Activated CD4-positive, alpha-beta memory T cell treated with anti-CD3 and anti-CD28 coated beads, Interleukin-2, amount 10 ng/mL, durations not matched to agents 7 days and 5 days (primary cell): Measurements from ENCODE around the gene UBE2H. TPM values are rescaled to one million over a fixed set of nuclear protein-coding genes. Genes with fewer than 3 reads are reported as not detected.

Experiments used
- CTCF ChIA-PET: fragments of 350-600 bp; sonication (Branson Sonifier 250); formaldehyde crosslinking; loops from one replicate; lab custom pipeline; 2021; ENCODE audit warnings: antibody characterized with exemption, inconsistent platforms; lab: Charles Lee
- POLR2A ChIA-PET: fragments of 350-600 bp; sonication (Branson Sonifier 250); formaldehyde crosslinking; loops from one replicate; lab custom pipeline; 2021; ENCODE audit warnings: antibody characterized with exemption; lab: Charles Lee
- DNase-seq: peaks from one replicate; pipeline ENCODE4 v3.0.0-alpha.2; 2020
- H3K27ac Mint-ChIP-seq: one replicate; pipeline ENCODE4 v1.8.0; 2021; ENCODE audit warnings: mild to moderate bottlenecking, mixed read lengths
- H3K27me3 Mint-ChIP-seq: one replicate; pipeline ENCODE4 v1.8.0; 2021; ENCODE audit warnings: mixed read lengths
- H3K36me3 Mint-ChIP-seq: one replicate; pipeline ENCODE4 v1.8.0; 2021; ENCODE audit warnings: low read depth, mixed read lengths
- H3K4me1 Mint-ChIP-seq: one replicate; pipeline ENCODE4 v1.8.0; 2021; ENCODE audit warnings: mixed read lengths
- H3K4me3 Mint-ChIP-seq: one replicate; pipeline ENCODE4 v1.8.0; 2021; ENCODE audit warnings: mild to moderate bottlenecking, mixed read lengths
- H3K9me3 Mint-ChIP-seq: one replicate; pipeline ENCODE4 v1.8.0; 2021; ENCODE audit warnings: mixed read lengths
- total RNA-seq, 2 experiments: library from RNA; stranded (reverse); gene quantifications; one replicate each; pipeline ENCODE4 v1.2.3, GENCODE V29; 2021

UBE2H gene
- total RNA-seq, 2 experiments from 2014 or later, result 57.9 to 58.4 TPM

- POLR2A ChIA-PET, result interaction anchor here (1.0 to 1.4 kb wide), 2 partner anchors 9 to 10 kb away, joined by 3 read pairs; no protein-coding TSS in a partner anchor
- CTCF ChIA-PET, result no interaction called here
- H3K27ac Mint-ChIP-seq, result no peak overlapping the region
- no peaks in the 10 kb centered on the region for H3K9me3 Mint-ChIP-seq
- no peak for DNase-seq
- no peak overlapping the region for H3K4me3 Mint-ChIP-seq
- H3K36me3 Mint-ChIP-seq, result peaks cover 5% of the 10 kb centered on the region
- H3K27me3 Mint-ChIP-seq, result peaks cover 46% of the 10 kb centered on the region
- H3K4me1 Mint-ChIP-seq, result peaks cover 16% of the 10 kb centered on the region
These were observed 163.1 kb downstream of the UBE2H start for GRCh38 chr7:129789652-129790051.

GRCh38 chr7:129789000-129789399 is 163.8 kb downstream of the UBE2H start:
- Mint-ChIP-seq H3K4me3 (no peak overlapping the region), H3K36me3 (peaks cover 5% of the 10 kb centered on the region), H3K4me1 (peaks cover 18% of the 10 kb centered on the region), H3K9me3 (no peaks in the 10 kb centered on the region), H3K27ac (no peak overlapping the region), H3K27me3 (peaks cover 49% of the 10 kb centered on the region)
- CTCF ChIA-PET, result interaction anchor here (1.1 kb wide), 1 partner anchor 174 kb away, joined by 3 read pairs; no protein-coding TSS in a partner anchor
- POLR2A ChIA-PET, result no interaction called here
- DNase-seq, result no peak

- ChIA-PET CTCF (no interaction called here), POLR2A (no interaction called here)
- Mint-ChIP-seq H3K9me3 (no peaks in the 10 kb centered on the region), H3K27me3 (peaks cover 67% of the 10 kb centered on the region), H3K27ac (no peak overlapping the region), H3K4me1 (peaks cover 35% of the 10 kb centered on the region), H3K4me3 (no peak overlapping the region), H3K36me3 (peaks cover 12% of the 10 kb centered on the region)
- no peak for DNase-seq
These were observed 165.8 kb downstream of the UBE2H start for GRCh38 chr7:129786825-129787563.

GRCh38 chr7:129785685-129786514 is 166.9 kb downstream of the UBE2H start:
- peaks cover 41% of the 10 kb centered on the region for H3K4me1 Mint-ChIP-seq
- CTCF ChIA-PET, result interaction anchor here (0.8 to 1.5 kb wide), 3 partner anchors 27 to 567 kb away, joined by 3 read pairs; no protein-coding TSS in a partner anchor
- peaks cover 16% of the 10 kb centered on the region for H3K36me3 Mint-ChIP-seq
- no peak overlapping the region for H3K4me3 Mint-ChIP-seq
- POLR2A ChIA-PET, result interaction anchor here (0.7 to 2.0 kb wide), 2 partner anchors 12 to 171 kb away, joined by 3 to 6 read pairs; no protein-coding TSS in a partner anchor
- no peak overlapping the region for H3K27ac Mint-ChIP-seq
- no peaks in the 10 kb centered on the region for H3K9me3 Mint-ChIP-seq
- H3K27me3 Mint-ChIP-seq, result peaks cover 71% of the 10 kb centered on the region
- DNase-seq, result no peak

DNA sequence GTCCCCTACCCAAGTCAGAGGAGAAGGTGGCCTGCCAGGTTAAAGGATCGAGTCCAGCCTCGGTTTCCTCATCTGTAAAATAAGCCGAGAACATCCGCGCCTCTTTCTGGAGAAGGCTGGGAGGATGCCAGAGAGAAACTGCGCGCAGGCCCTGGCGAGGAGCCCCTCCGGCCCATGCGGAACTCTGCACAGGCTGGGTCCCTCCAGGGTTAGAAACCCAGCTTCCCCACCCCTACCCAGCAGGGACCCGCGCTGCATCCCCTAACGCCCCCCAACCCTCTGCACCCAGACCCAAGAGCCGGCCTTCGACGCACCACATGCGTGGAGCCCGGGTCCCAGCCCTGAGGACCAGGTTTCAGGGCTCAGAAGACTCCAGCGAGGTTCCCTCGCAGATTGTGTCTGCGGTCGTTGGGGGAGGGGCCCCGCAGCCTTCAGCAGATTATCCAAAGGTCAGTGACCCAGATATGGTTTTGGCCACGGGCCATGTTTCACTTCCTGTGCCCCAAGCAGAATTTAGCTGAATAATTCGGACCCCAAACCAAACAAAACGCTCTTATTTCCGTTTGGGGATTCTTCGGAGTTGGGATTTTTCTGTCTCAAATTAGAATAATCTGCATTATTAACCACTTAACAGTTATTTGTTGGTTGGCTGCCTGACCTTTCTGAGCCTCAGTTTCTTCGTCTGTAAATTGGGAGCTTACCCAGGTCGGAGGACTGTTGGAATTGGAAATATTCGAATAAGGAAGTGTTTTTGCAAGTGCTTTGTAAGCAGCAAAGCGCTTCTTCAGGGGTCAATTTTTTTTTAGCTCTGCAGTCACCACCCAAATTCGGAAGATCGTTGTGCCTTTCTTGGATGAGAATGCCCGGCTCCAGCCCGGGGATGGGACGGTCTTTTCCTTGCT is 167.7 kb downstream of the UBE2H start:
- peaks cover 16% of the 10 kb centered on the region for H3K36me3 Mint-ChIP-seq
- ChIA-PET POLR2A (interaction anchor here (0.7 to 2.0 kb wide), 2 partner anchors 11 to 170 kb away, joined by 3 to 6 read pairs; no protein-coding TSS in a partner anchor), CTCF (interaction anchor here (1.1 to 1.5 kb wide), 2 partner anchors 44 to 566 kb away, joined by 3 read pairs; no protein-coding TSS in a partner anchor)
- H3K9me3 Mint-ChIP-seq, result no peaks in the 10 kb centered on the region
- H3K27ac Mint-ChIP-seq, result no peak overlapping the region
- DNase-seq, result no peak
- peaks cover 69% of the 10 kb centered on the region for H3K27me3 Mint-ChIP-seq
- H3K4me1 Mint-ChIP-seq, result peaks cover 42% of the 10 kb centered on the region
- H3K4me3 Mint-ChIP-seq, result no peak overlapping the region

- CTCF ChIA-PET, result no interaction called here
- Mint-ChIP-seq H3K27me3 (peaks cover 67% of the 10 kb centered on the region), H3K4me1 (peaks cover 42% of the 10 kb centered on the region), H3K4me3 (no peak overlapping the region), H3K36me3 (peaks cover 16% of the 10 kb centered on the region), H3K9me3 (no peaks in the 10 kb centered on the region), H3K27ac (no peak overlapping the region)
- POLR2A ChIA-PET, result interaction anchor here (2.0 kb wide), 1 partner anchor 10 kb away, joined by 6 read pairs; no protein-coding TSS in a partner anchor
- DNase-seq, result no peak
These were observed 168.3 kb downstream of the UBE2H start for GRCh38 chr7:129784437-129784782.

DNA sequence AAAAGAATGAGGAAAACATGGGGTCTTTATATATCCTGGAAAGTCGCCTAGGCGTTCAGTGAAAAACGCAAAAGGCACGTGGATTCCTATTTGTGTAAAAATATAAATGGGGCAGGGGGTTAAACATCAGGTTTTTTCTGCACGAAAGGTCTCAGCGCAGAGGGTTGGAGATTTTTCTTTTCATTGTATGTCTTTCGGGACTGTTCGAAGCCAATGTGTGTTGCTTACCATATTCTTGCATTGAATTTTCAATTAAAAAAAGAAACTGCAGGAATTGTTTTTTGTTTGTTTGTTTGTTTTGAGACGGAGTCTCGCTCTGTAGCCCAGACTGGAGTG is 169.2 kb downstream of the UBE2H start:
- Mint-ChIP-seq H3K27me3 (peaks cover 66% of the 10 kb centered on the region), H3K36me3 (peaks cover 16% of the 10 kb centered on the region), H3K9me3 (no peaks in the 10 kb centered on the region), H3K4me3 (no peak overlapping the region), H3K4me1 (peaks cover 42% of the 10 kb centered on the region), H3K27ac (no peak overlapping the region)
- ChIA-PET CTCF (no interaction called here), POLR2A (no interaction called here)
- DNase-seq, result no peak

- CTCF ChIA-PET, result interaction anchor here (2.7 kb wide), 1 partner anchor 41 kb away, joined by 16 read pairs; no protein-coding TSS in a partner anchor
- peaks cover 42% of the 10 kb centered on the region for H3K4me1 Mint-ChIP-seq
- no peak for DNase-seq
- no peaks in the 10 kb centered on the region for H3K9me3 Mint-ChIP-seq
- H3K27me3 Mint-ChIP-seq, result peaks cover 71% of the 10 kb centered on the region
- POLR2A ChIA-PET, result no interaction called here
- peak overlapping the region; percentile 13 for H3K4me3 Mint-ChIP-seq
- H3K27ac Mint-ChIP-seq, result no peak overlapping the region
- peaks cover 16% of the 10 kb centered on the region for H3K36me3 Mint-ChIP-seq
These were observed 169.8 kb downstream of the UBE2H start for GRCh38 chr7:129782818-129783583.

GRCh38 chr7:129781928-129782817 is 170.6 kb downstream of the UBE2H start:
- ChIA-PET POLR2A (no interaction called here), CTCF (interaction anchor here (0.7 to 2.7 kb wide), 3 partner anchors 42 to 414 kb away, joined by 3 to 16 read pairs (median 4); no protein-coding TSS in a partner anchor)
- Mint-ChIP-seq H3K4me1 (peaks cover 44% of the 10 kb centered on the region), H3K27ac (no peak overlapping the region), H3K36me3 (peaks cover 16% of the 10 kb centered on the region), H3K27me3 (peaks cover 73% of the 10 kb centered on the region), H3K4me3 (peak overlapping the region; percentile 13), H3K9me3 (no peaks in the 10 kb centered on the region)
- no peak for DNase-seq

DNA sequence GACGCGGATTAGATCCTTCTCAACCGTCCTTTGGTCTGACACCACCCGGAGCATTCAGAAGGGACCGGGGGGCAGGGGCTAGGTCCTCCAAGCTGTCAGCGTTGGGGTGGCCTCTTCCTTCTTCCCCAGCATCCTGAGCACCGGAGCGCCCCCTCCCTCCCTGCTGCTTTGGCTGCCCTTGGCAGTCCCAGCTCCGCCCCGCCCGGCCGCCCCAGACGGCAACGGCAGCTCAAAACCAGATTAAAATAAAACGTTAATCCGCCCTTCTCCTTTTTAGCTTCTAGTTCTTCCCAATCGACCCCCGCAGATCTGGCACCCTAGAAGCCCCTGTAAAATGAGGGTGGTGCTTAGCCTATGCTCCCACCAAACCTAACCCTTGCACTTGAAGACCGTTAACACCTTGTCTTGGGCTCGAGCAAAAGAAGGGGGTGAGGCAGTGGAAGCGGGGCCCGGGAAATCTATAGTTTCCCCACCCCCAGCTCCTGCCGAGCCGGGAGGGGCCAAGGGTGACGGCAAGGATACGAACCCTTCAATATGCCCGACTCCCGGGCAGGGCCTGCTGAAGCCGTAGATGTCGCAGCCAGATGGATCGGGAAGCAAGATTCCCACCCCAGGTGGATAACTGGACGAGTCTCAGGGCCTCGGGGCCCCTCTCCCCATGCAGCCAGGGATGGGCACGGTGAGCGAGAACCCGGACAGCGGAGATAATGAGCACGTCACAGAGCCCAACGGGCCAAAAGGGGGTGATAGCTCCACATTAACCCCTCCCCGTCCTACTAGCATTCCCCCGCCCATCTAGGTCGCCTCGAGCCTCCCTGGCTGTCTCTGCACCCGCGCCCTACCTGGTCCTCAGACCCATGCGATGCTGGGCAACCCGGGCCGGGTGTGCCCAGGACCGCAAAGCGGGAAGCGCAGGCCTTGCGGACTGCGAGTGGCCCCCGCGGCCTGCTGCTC is 171.5 kb downstream of the UBE2H start:
- no peaks in the 10 kb centered on the region for H3K9me3 Mint-ChIP-seq
- peaks cover 69% of the 10 kb centered on the region for H3K27me3 Mint-ChIP-seq
- ChIA-PET POLR2A (interaction anchor here (0.7 to 1.1 kb wide), 3 partner anchors 9 to 170 kb away, joined by 3 read pairs; no protein-coding TSS in a partner anchor), CTCF (interaction anchor here (0.6 to 2.7 kb wide), 6 partner anchors 9 to 414 kb away, joined by 3 to 16 read pairs (median 4); no protein-coding TSS in a partner anchor)
- peaks cover 44% of the 10 kb centered on the region for H3K4me1 Mint-ChIP-seq
- H3K27ac Mint-ChIP-seq, result peak overlapping the region; percentile 11
- H3K36me3 Mint-ChIP-seq, result peaks cover 16% of the 10 kb centered on the region
- peak overlapping the region; percentile 74 for H3K4me3 Mint-ChIP-seq
- DNase-seq, result no peak
